MM.1S (cell line): ENCODE measurements around the gene ANO3.

ENCODE experiments used
- DNase-seq: peaks from one replicate; pipeline ENCODE4 v3.0.0-alpha.2; 2015
- H2AFZ ChIP-seq: fragments of 300-600 bp; sonication (generic); 2 replicates; pipeline ENCODE4 v1.6.0; 2016; ENCODE audit warnings: antibody characterized with exemption, low read length
- H3F3A ChIP-seq: fragments of 300-600 bp; sonication (generic); 2 replicates; pipeline ENCODE4 v1.6.1; 2016; ENCODE audit warnings: mild to moderate bottlenecking, antibody characterized with exemption, low read length, moderate library complexity, mixed read lengths; ENCODE audit not compliant: insufficient read depth
- H3K27ac ChIP-seq: fragments of 300-600 bp; sonication (generic); 2 replicates; pipeline ENCODE4 v1.5.1; 2016; ENCODE audit warnings: mild to moderate bottlenecking, low read length
- H3K27me3 ChIP-seq: fragments of 300-600 bp; sonication (generic); replicated peaks from 2 replicates; pipeline ENCODE4 v1.6.0; 2016; ENCODE audit warnings: low read length; ENCODE audit not compliant: insufficient read depth
- H3K36me3 ChIP-seq: fragments of 300-600 bp; sonication (generic); replicated peaks from 2 replicates; pipeline ENCODE4 v1.6.1; 2016; ENCODE audit warnings: mild to moderate bottlenecking, low read length, mixed read lengths; ENCODE audit not compliant: insufficient read depth
- H3K4me1 ChIP-seq: fragments of 300-600 bp; sonication (generic); 2 replicates; pipeline ENCODE4 v1.6.1; 2016; ENCODE audit warnings: low read length, mixed read lengths
- H3K4me2 ChIP-seq: fragments of 300-600 bp; sonication (generic); 2 replicates; pipeline ENCODE4 v1.6.0; 2016; ENCODE audit warnings: low read depth, low read length
- H3K4me3 ChIP-seq: fragments of 300-600 bp; sonication (generic); 2 replicates; pipeline ENCODE4 v1.5.1; 2016; ENCODE audit warnings: low read length, mixed read lengths
- H3K79me2 ChIP-seq: fragments of 300-600 bp; sonication (generic); 2 replicates; pipeline ENCODE4 v1.6.1; 2016; ENCODE audit warnings: mixed run types, low read length, mixed read lengths
- H3K9ac ChIP-seq: fragments of 300-600 bp; sonication (generic); 2 replicates; pipeline ENCODE4 v1.6.1; 2016; ENCODE audit warnings: low read length, mixed read lengths
- H3K9me2 ChIP-seq: fragments of 300-600 bp; sonication (generic); replicated peaks from 2 replicates; pipeline ENCODE4 v1.6.1; 2016; ENCODE audit warnings: mild to moderate bottlenecking, low read length, mixed read lengths; ENCODE audit not compliant: insufficient read depth
- H3K9me3 ChIP-seq: fragments of 300-600 bp; sonication (generic); replicated peaks from 2 replicates; pipeline ENCODE4 v1.6.1; 2016; ENCODE audit warnings: mild to moderate bottlenecking, low read length, mixed read lengths; ENCODE audit not compliant: insufficient read depth
- H4K20me1 ChIP-seq: fragments of 300-600 bp; sonication (generic); 2 replicates; pipeline ENCODE4 v1.6.1; 2016; ENCODE audit warnings: mild to moderate bottlenecking, low read length, moderate library complexity, mixed read lengths; ENCODE audit not compliant: insufficient read depth
- CTCF ChIP-seq: fragments of 300-600 bp; sonication (generic); IDR thresholded peaks from 2 replicates; pipeline ENCODE4 v1.5.1; 2016; ENCODE audit warnings: antibody characterized with exemption, low read length, mixed read lengths
- EZH2 ChIP-seq: fragments of 300-600 bp; sonication (generic); optimal IDR thresholded peaks from 2 replicates; pipeline ENCODE3; 2017; ENCODE audit warnings: low read depth, mild to moderate bottlenecking, antibody characterized with exemption, low read length, mixed read lengths
- EZH2phosphoT487 ChIP-seq: fragments of 300-600 bp; sonication (generic); IDR thresholded peaks from 2 replicates; pipeline ENCODE4 v1.6.1; 2018; ENCODE audit warnings: antibody characterized with exemption, low read length

ANO3 gene

GRCh38 chr11:26465274-26465673, 133.3 kb downstream of the ANO3 start:
- Histone ChIP-seq H3F3A (no peaks in the 10 kb centered on the region), H4K20me1 (no peaks in the 10 kb centered on the region), H3K9me3 (no peaks in the 10 kb centered on the region), H3K27me3 (no peaks in the 10 kb centered on the region), H3K9ac (no peak overlapping the region), H2AFZ (no peak overlapping the region), H3K9me2 (no peaks in the 10 kb centered on the region), H3K4me1 (no peaks in the 10 kb centered on the region), H3K36me3 (no peaks in the 10 kb centered on the region), H3K4me2 (no peak overlapping the region), H3K4me3 (no peak overlapping the region), H3K79me2 (no peaks in the 10 kb centered on the region), H3K27ac (no peak overlapping the region)
- no peak for TF ChIP-seq EZH2
- no peak for TF ChIP-seq EZH2phosphoT487
- TF ChIP-seq CTCF = no peak
- no peak for DNase-seq

- Histone ChIP-seq H3K36me3 (no peaks in the 10 kb centered on the region), H3K9me2 (no peaks in the 10 kb centered on the region), H3K4me3 (no peak overlapping the region), H3K4me2 (no peak overlapping the region), H3K4me1 (no peaks in the 10 kb centered on the region), H3K79me2 (no peaks in the 10 kb centered on the region), H4K20me1 (no peaks in the 10 kb centered on the region), H3K9me3 (no peaks in the 10 kb centered on the region), H3K9ac (no peak overlapping the region), H3K27ac (no peak overlapping the region), H3F3A (no peaks in the 10 kb centered on the region), H3K27me3 (no peaks in the 10 kb centered on the region), H2AFZ (no peak overlapping the region)
- TF ChIP-seq CTCF (no peak), EZH2 (no peak), EZH2phosphoT487 (no peak)
- DNase-seq = no peak
Measured at GRCh38 chr11:26467506-26467905, 135.6 kb downstream of the ANO3 start.

GRCh38 chr11:26470992-26471391, 139.1 kb downstream of the ANO3 start:
- H3K4me3 ChIP-seq = no peak overlapping the region
- H3K9me2 ChIP-seq = no peaks in the 10 kb centered on the region
- H3F3A ChIP-seq = no peaks in the 10 kb centered on the region
- H3K9ac ChIP-seq = no peak overlapping the region
- no peaks in the 10 kb centered on the region for H3K9me3 ChIP-seq
- no peaks in the 10 kb centered on the region for H4K20me1 ChIP-seq
- no peak for DNase-seq
- H3K79me2 ChIP-seq = no peaks in the 10 kb centered on the region
- H3K4me1 ChIP-seq = no peaks in the 10 kb centered on the region
- H3K27me3 ChIP-seq = no peaks in the 10 kb centered on the region
- TF ChIP-seq EZH2phosphoT487 (no peak), EZH2 (no peak), CTCF (no peak)
- H3K4me2 ChIP-seq = no peak overlapping the region
- H2AFZ ChIP-seq = no peak overlapping the region
- H3K27ac ChIP-seq = no peak overlapping the region
- no peaks in the 10 kb centered on the region for H3K36me3 ChIP-seq
